Fibroblast of lung (primary cell): Measurements from ENCODE around the gene HAL. TPM values are rescaled to one million over a fixed set of nuclear protein-coding genes. Genes with fewer than 3 reads are reported as not detected.

Source experiments
- DNase-seq, 2 donors: peaks; one replicate each; pipeline versions ENCODE4 v3.0.0 to v3.0.0-alpha.2; 2010; ENCODE audit warnings: low read depth in 2 of 2
- H2AFZ ChIP-seq: 2 replicates; pipeline ENCODE4 v1.5.1; 2012; ENCODE audit warnings: low read length, control low read depth, inconsistent platforms
- H3K27ac ChIP-seq: 2 replicates; pipeline ENCODE4 v1.5.1; 2011; ENCODE audit warnings: low read length, control low read depth; ENCODE audit not compliant: insufficient read depth
- H3K27me3 ChIP-seq: 2 replicates; pipeline ENCODE4 v1.5.1; 2011; ENCODE audit warnings: mild to moderate bottlenecking, low read length; ENCODE audit not compliant: control insufficient read depth, insufficient read depth
- H3K36me3 ChIP-seq: 2 replicates; pipeline ENCODE4 v1.5.1; 2011; ENCODE audit warnings: low read length; ENCODE audit not compliant: control insufficient read depth, insufficient read depth
- H3K4me1 ChIP-seq: 2 replicates; pipeline ENCODE4 v1.5.1; 2011; ENCODE audit warnings: low read length; ENCODE audit not compliant: control insufficient read depth, insufficient read depth; ENCODE audit errors: extremely low read depth
- H3K4me2 ChIP-seq: 2 replicates; pipeline ENCODE4 v1.5.1; 2011; ENCODE audit warnings: low read length, control low read depth; ENCODE audit not compliant: insufficient read depth; ENCODE audit errors: extremely low read depth
- H3K4me3 ChIP-seq, 4 experiments: fragments of 200-600 bp in 1 of 4; sonication (generic) in 1 of 4; replicated peaks in 1 of 4; 2 replicates each; pipeline ENCODE4 v1.5.1; 2011 to 2016; ENCODE audit warnings: low read length in 4 of 4, low read depth in 3 of 4, mild to moderate bottlenecking in 3 of 4, control low read depth in 2 of 4, inconsistent platforms in 1 of 4, mixed read lengths in 1 of 4; ENCODE audit not compliant: insufficient read depth in 1 of 4; ENCODE audit errors: control extremely low read depth in 1 of 4
- H3K79me2 ChIP-seq: 2 replicates; pipeline ENCODE4 v1.5.1; 2012; ENCODE audit warnings: mild to moderate bottlenecking, low read length, inconsistent platforms; ENCODE audit not compliant: control insufficient read depth, insufficient read depth
- H3K9ac ChIP-seq: 2 replicates; pipeline ENCODE4 v1.5.1; 2011; ENCODE audit warnings: mild to moderate bottlenecking, low read length, control low read depth; ENCODE audit not compliant: insufficient read depth
- H3K9me3 ChIP-seq: 2 replicates; pipeline ENCODE4 v1.5.1; 2012; ENCODE audit warnings: low read depth, low read length; ENCODE audit not compliant: control insufficient read depth, insufficient read depth
- H4K20me1 ChIP-seq: 2 replicates; pipeline ENCODE4 v1.5.1; 2011; ENCODE audit warnings: low read length; ENCODE audit not compliant: control insufficient read depth, insufficient read depth; ENCODE audit errors: extremely low read depth
- CTCF ChIP-seq, 2 donors: IDR thresholded peaks in 1 of 2; conservative IDR thresholded peaks in 1 of 2; 1 replicate in 1 of 2; 2 replicates in 1 of 2; pipeline ENCODE4 v1.5.1; 2011 to 2012; ENCODE audit warnings: low read length in 2 of 2, control low read depth in 1 of 2, inconsistent platforms in 1 of 2, low read depth in 1 of 2, mild to moderate bottlenecking in 1 of 2
- EZH2 ChIP-seq: IDR thresholded peaks from 2 replicates; pipeline ENCODE4 v1.5.1; 2012; ENCODE audit warnings: low read length, control low read depth, mild to moderate bottlenecking; ENCODE audit errors: missing control alignments
- polyA plus RNA-seq, 2 donors: library from polyadenylated mRNA; depleted of rRNA in 1 of 2; stranded (reverse) in 1 of 2; unstranded in 1 of 2; fragments of >200 nt; gene quantifications; 2 replicates each; pipeline ENCODE4 v1.2.1, GENCODE V29; 2011 to 2012; ENCODE audit warnings: missing spikeins in 1 of 2
- total RNA-seq: library from RNA; depleted of rRNA; stranded (reverse); fragments of >200 nt; gene quantifications from 2 replicates; pipeline ENCODE4 v1.2.1, GENCODE V29; 2014

Gene HAL
- total and polyA plus RNA-seq, 2 donors (not counting 1 experiment from before 2014, with no cell fraction given) = 0.02 to 0.17 TPM

- no peak overlapping the region for H3K4me2 ChIP-seq
- H3K9ac ChIP-seq = no peak overlapping the region
- no peaks in the 10 kb centered on the region for H3K79me2 ChIP-seq
- no peaks in the 10 kb centered on the region for H3K4me1 ChIP-seq
- H3K9me3 ChIP-seq = no peaks in the 10 kb centered on the region
- DNase-seq = no peak
- H3K27ac ChIP-seq = no peak overlapping the region
- H3K4me3 ChIP-seq = no peak overlapping the region
- no peak for TF ChIP-seq CTCF (conservative IDR thresholded peaks at IDR 0.05 in 1 of 2, IDR thresholded peaks at IDR 0.05 in 1 of 2; ENCODE audit: low read depth in 1 of 2, low read length in 2 of 2)
- no peak for TF ChIP-seq EZH2
- H4K20me1 ChIP-seq = no peaks in the 10 kb centered on the region
- H3K27me3 ChIP-seq = no peaks in the 10 kb centered on the region
- H2AFZ ChIP-seq = no peak overlapping the region
- peaks cover 1% of the 10 kb centered on the region for H3K36me3 ChIP-seq
Measured at GRCh38 chr12:96020314-96021003, 24.3 kb upstream of the HAL start.

GRCh38 chr12:96015672-96016071 is 19.5 kb upstream of the HAL start:
- Histone ChIP-seq H3K4me2 (no peak overlapping the region), H2AFZ (no peak overlapping the region), H3K9me3 (no peaks in the 10 kb centered on the region), H3K36me3 (peaks cover 2% of the 10 kb centered on the region), H3K27ac (no peak overlapping the region), H3K9ac (no peak overlapping the region), H3K27me3 (no peaks in the 10 kb centered on the region), H4K20me1 (no peaks in the 10 kb centered on the region), H3K4me3 (no peak overlapping the region), H3K4me1 (no peaks in the 10 kb centered on the region), H3K79me2 (no peaks in the 10 kb centered on the region)
- TF ChIP-seq EZH2 (no peak), CTCF (conservative IDR thresholded peaks at IDR 0.05 in 1 of 2, IDR thresholded peaks at IDR 0.05 in 1 of 2; ENCODE audit: low read depth in 1 of 2, low read length in 2 of 2) (peak; percentile 48 to 50)
- peak; percentile 20 to 43 for DNase-seq

GRCh38 chr12:96014943-96015599 is 18.9 kb upstream of the HAL start:
- peak in 1 of 2 donors; percentile 49 for DNase-seq
- Histone ChIP-seq H4K20me1 (no peaks in the 10 kb centered on the region), H2AFZ (no peak overlapping the region), H3K9me3 (no peaks in the 10 kb centered on the region), H3K4me3 (no peak overlapping the region), H3K4me1 (no peaks in the 10 kb centered on the region), H3K4me2 (no peak overlapping the region), H3K27ac (no peak overlapping the region), H3K79me2 (no peaks in the 10 kb centered on the region), H3K9ac (no peak overlapping the region), H3K27me3 (no peaks in the 10 kb centered on the region), H3K36me3 (peaks cover 2% of the 10 kb centered on the region)
- TF ChIP-seq CTCF (conservative IDR thresholded peaks at IDR 0.05 in 1 of 2, IDR thresholded peaks at IDR 0.05 in 1 of 2; ENCODE audit: low read depth in 1 of 2, low read length in 2 of 2) (no peak), EZH2 (no peak)
